ENCODE measurements around the gene CALM3. TPM values are rescaled to one million over a fixed set of nuclear protein-coding genes. Genes with fewer than 3 reads are reported as not detected.

Gene CALM3
- total RNA-seq, 4 donors from 2014 or later: 112 to 189 (median 132) TPM

- no peak for TF ChIP-seq CTCF (IDR thresholded peaks at IDR 0.05)
- ATAC-seq (ENCODE audit: low FRiP score) (no peak), DNase-seq (ENCODE audit: low spot score) (no peak)
These were observed 9.3 kb downstream of the CALM3 start for GRCh38 chr19:46610413-46610775.

- DNase-seq (ENCODE audit: low spot score) (no peak), ATAC-seq (ENCODE audit: low FRiP score) (no peak)
- TF ChIP-seq CTCF (IDR thresholded peaks at IDR 0.05): no peak
These were observed 10.0 kb downstream of the CALM3 start for GRCh38 chr19:46610851-46611770.

GRCh38 chr19:46611776-46612175 is 10.6 kb downstream of the CALM3 start:
- no peak for TF ChIP-seq CTCF (IDR thresholded peaks at IDR 0.05)
- no peak for DNase-seq (ENCODE audit: low spot score)

GRCh38 chr19:46613525-46613924 is 12.4 kb downstream of the CALM3 start:
- DNase-seq (ENCODE audit: low spot score) (no peak), ATAC-seq (ENCODE audit: low FRiP score) (no peak)
- TF ChIP-seq CTCF (IDR thresholded peaks at IDR 0.05): no peak

More at GRCh38 chr19:46611776-46612175, 10.6 kb downstream of the CALM3 start:
- ATAC-seq (ENCODE audit: low FRiP score): no peak

- DNase-seq (ENCODE audit: low spot score): peak; percentile 87
- peak; percentile 86 for ATAC-seq (ENCODE audit: low FRiP score)
- TF ChIP-seq CTCF (IDR thresholded peaks at IDR 0.05): peak in 1 of 3 donors; percentile 86
These were observed 13.1 kb downstream of the CALM3 start for GRCh38 chr19:46614114-46614722.

GRCh38 chr19:46615966-46616365 is 14.8 kb downstream of the CALM3 start:
- TF ChIP-seq CTCF (IDR thresholded peaks at IDR 0.05): no peak
- ATAC-seq (ENCODE audit: low FRiP score) (no peak), DNase-seq (ENCODE audit: low spot score) (no peak)
